ENCODE results near the gene RASGRF1.
A peak's percentile ranks its signal among the peaks of the same experiment; 100 is the strongest.

GRCh38 chr15:78914027-78914764 is 176.4 kb downstream of the RASGRF1 start:
- TF ChIP-seq CTCF (conservative IDR thresholded peaks at IDR 0.05 in 1 of 2, IDR thresholded peaks at IDR 0.05 in 1 of 2; ENCODE audit: low read depth in 1 of 2, low read length in 2 of 2) (peak; percentile 42 to 45), EZH2 (IDR thresholded peaks at IDR 0.05; ENCODE audit: low read length, missing control alignments) (no peak)
